ENCODE results near the gene SUGCT. TPM values are rescaled to one million over a fixed set of nuclear protein-coding genes. Genes with fewer than 3 reads are reported as not detected.
A peak's percentile ranks its signal among the peaks of the same experiment; 100 is the strongest.
"Not testable (repeated sequence)": the region's sequence is repeated elsewhere in the genome, so short reads cannot be mapped to it uniquely, and the experiment has no call there.

The SUGCT gene
- total RNA-seq, 1 experiment from 2014 or later = 14.4 TPM

GRCh38 chr7:40133561-40134427 lies 1.0 kb upstream of the SUGCT start:
- in situ Hi-C loops (cut with HindIII; ENCODE audit: low pct_unique_long_range_greater_than_20kb, low sequenced_read_pairs) = no loop called here
- DNase-seq (ENCODE audit: low read depth, low spot score) = peak; percentile 38

DNA sequence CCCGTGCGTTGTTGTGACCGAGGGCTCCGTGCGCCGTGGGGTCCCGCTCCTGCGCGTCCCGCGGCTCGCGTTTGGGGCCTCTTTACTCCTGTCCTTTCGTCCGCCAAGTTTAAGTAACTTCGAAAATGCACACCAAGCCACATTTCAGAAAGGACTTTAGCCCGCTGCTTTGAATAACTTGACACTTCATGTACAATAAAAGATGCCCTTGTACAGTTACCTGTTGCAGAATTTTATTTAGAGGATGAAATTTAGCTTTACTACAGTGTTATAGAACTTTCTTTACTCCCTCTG lies 459 bp downstream of the SUGCT start:
- in situ Hi-C loops (cut with HindIII; ENCODE audit: low pct_unique_long_range_greater_than_20kb, low sequenced_read_pairs) = no loop called here
- DNase-seq (ENCODE audit: low read depth, low spot score) = peak; percentile 40

GRCh38 chr7:40137563-40137962 lies 2.8 kb downstream of the SUGCT start:
- in situ Hi-C loops (cut with HindIII; ENCODE audit: low pct_unique_long_range_greater_than_20kb, low sequenced_read_pairs) = no loop called here
- DNase-seq (ENCODE audit: low read depth, low spot score) = no peak

GRCh38 chr7:40138973-40139372 lies 4.2 kb downstream of the SUGCT start:
- in situ Hi-C loops (cut with HindIII; ENCODE audit: low pct_unique_long_range_greater_than_20kb, low sequenced_read_pairs) = no loop called here
- no peak for DNase-seq (ENCODE audit: low read depth, low spot score)

DNA sequence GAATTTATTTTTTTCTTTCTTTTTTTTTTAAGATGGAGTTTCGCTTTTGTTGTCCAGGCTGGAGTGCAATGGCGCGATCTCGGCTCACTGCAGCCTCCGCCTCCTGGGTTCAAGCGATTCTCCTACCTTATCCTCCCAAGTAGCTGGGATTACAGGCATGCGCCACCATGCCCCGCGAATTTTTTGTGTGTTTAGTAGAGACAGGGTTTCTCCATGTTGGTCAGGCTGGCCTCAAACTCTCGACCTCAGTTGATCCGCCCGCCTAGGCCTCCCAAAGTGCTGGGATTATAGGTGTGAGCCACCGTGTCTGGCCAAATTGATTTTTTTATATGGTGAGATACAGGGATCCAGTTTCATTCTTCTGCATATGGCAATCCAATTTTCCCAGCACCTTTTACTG lies 5.1 kb downstream of the SUGCT start:
- in situ Hi-C loops (cut with HindIII; ENCODE audit: low pct_unique_long_range_greater_than_20kb, low sequenced_read_pairs) = not testable (repeated sequence)

DNA sequence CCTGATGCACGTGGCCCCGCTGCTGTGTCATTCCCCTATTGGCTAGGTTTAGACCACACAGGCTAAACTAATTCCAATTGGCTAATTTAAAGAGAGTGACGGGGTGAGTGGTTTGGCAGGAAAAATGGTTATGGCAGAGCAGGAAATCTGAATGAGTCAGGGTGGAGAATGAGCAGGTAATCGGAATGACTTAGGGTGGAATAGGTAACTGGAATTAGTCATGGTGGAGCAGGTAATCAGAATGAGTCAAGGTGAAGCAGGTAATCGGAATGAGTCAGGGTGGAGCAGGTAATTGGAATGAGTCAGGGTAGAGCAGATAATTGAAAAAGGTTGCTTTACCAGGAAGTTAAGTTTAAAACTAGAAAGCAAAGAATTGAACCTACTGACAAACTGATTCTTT lies 7.1 kb downstream of the SUGCT start:
- DNase-seq (ENCODE audit: low read depth, low spot score); in situ Hi-C loops (cut with HindIII; ENCODE audit: low pct_unique_long_range_greater_than_20kb, low sequenced_read_pairs): not testable (repeated sequence)

More for the DNA sequence above, 5.1 kb downstream of the SUGCT start:
- not testable (repeated sequence) for DNase-seq (ENCODE audit: low read depth, low spot score)

- DNase-seq (ENCODE audit: low read depth, low spot score); in situ Hi-C loops (cut with HindIII; ENCODE audit: low pct_unique_long_range_greater_than_20kb, low sequenced_read_pairs): not testable (repeated sequence)
Measured at GRCh38 chr7:40145596-40146130, 10.9 kb downstream of the SUGCT start.

DNA sequence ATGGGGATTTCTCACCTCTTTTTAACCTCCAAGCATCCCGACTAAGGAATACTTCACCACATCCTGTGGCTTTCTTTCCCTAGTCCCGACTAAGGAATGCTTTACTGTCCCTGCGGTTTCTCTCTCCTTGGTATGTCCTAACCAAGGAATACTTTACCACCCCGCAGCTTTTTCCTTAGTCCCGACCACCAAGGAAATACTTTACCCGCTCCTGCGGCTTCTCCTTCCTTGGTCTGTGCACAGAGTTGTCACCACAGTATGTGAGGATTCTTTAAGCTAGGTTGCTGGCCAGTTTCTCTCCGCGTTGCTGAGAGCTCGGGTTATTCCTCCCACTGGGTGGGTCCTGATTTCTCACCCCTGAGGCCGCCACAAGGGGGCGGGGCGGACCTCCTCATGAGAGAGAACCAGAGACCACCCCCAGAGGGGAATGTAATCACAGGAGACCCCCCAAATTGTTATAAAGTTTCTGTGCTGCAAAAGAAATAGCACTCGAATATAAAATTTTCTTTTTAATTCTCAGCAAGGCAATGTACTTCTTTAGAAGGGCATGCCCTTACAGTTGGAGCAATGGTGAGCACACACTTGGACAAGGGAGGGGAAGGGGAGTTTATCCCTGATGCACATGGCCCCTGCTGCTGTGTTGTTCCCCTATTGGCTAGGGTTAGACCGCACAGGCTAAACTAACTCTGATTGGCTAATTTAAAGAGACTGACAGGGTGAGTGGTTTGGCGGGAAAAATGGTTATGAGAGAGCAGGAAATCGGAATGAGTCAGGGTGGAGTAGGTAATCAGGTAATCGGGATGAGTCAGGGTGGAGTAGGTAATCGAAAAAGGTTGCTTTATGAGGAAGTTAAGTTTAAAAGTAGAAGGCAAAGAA lies 12.8 kb downstream of the SUGCT start:
- in situ Hi-C loops (cut with HindIII; ENCODE audit: low pct_unique_long_range_greater_than_20kb, low sequenced_read_pairs) = no loop called here
- no peak for DNase-seq (ENCODE audit: low read depth, low spot score)

DNA sequence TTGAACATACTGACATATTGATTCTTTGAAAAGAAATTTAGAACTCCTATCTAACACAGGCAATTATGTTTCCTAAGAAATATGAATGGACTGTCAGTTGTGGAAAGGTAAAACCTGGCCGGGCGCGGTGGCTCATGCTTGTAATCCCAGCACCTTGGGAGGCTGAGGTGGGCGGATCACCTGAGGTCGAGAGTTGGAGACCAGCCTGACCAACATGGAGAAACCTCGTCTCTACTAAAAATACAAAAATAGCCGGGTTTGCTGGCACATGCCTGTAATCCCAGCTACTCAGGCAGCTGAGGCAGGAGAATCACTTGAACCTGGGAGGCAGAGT lies 13.4 kb downstream of the SUGCT start:
- in situ Hi-C loops (cut with HindIII; ENCODE audit: low pct_unique_long_range_greater_than_20kb, low sequenced_read_pairs); DNase-seq (ENCODE audit: low read depth, low spot score): not testable (repeated sequence)

- in situ Hi-C loops (cut with HindIII; ENCODE audit: low pct_unique_long_range_greater_than_20kb, low sequenced_read_pairs) = no loop called here
- DNase-seq (ENCODE audit: low read depth, low spot score) = no peak
Measured at GRCh38 chr7:40148671-40149070, 13.9 kb downstream of the SUGCT start.

DNA sequence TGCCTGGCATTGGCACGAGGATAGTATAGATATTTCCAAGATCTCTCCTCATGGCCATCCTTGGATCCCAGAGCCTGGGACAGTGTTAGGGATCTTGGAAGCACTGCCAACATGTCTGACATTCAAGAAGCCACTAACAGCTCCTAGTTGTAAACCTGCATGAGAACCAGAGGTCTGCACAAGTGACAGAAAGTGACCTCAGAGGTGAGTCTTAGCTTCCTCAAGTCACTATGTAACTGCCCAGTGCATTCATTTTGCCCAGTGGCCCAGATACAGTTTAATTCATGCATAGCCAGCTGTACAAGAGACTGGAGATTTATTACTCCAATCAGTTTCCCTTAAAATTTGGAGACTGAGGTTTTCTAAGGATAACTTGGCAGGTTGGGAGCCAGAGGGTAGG lies 16.7 kb downstream of the SUGCT start:
- DNase-seq (ENCODE audit: low read depth, low spot score) = no peak
- in situ Hi-C loops (cut with HindIII; ENCODE audit: low pct_unique_long_range_greater_than_20kb, low sequenced_read_pairs) = no loop called here

DNA sequence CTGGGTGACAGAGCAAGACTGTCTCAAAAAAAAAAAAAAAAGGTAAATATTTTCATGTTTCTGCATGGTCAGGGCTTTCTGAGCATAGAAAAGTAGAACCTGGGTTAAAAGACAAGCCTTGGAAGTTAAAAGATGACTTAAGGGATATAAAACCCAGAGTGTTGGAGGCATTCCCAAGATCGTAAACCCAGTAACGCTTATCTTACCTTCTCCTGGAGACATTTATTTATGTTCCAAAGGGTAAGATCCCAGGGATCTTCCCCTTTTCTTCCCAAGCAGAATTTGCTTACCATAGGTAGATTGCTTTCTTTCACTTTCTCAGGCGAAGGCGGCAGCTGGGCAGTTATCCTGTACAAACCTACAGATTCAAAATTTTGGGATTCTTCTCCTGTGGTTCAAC lies 22.2 kb downstream of the SUGCT start:
- DNase-seq (ENCODE audit: low read depth, low spot score) = no peak
- in situ Hi-C loops (cut with HindIII; ENCODE audit: low pct_unique_long_range_greater_than_20kb, low sequenced_read_pairs) = no loop called here

GRCh38 chr7:40162516-40162915 lies 27.7 kb downstream of the SUGCT start:
- DNase-seq (ENCODE audit: low read depth, low spot score) = no peak
- in situ Hi-C loops (cut with HindIII; ENCODE audit: low pct_unique_long_range_greater_than_20kb, low sequenced_read_pairs) = no loop called here

- in situ Hi-C loops (cut with HindIII; ENCODE audit: low pct_unique_long_range_greater_than_20kb, low sequenced_read_pairs) = no loop called here
- DNase-seq (ENCODE audit: low read depth, low spot score) = no peak
Measured at GRCh38 chr7:40165216-40165615, 30.4 kb downstream of the SUGCT start.

GRCh38 chr7:40167291-40167690 lies 32.5 kb downstream of the SUGCT start:
- in situ Hi-C loops (cut with HindIII; ENCODE audit: low pct_unique_long_range_greater_than_20kb, low sequenced_read_pairs) = no loop called here
- DNase-seq (ENCODE audit: low read depth, low spot score) = no peak

DNA sequence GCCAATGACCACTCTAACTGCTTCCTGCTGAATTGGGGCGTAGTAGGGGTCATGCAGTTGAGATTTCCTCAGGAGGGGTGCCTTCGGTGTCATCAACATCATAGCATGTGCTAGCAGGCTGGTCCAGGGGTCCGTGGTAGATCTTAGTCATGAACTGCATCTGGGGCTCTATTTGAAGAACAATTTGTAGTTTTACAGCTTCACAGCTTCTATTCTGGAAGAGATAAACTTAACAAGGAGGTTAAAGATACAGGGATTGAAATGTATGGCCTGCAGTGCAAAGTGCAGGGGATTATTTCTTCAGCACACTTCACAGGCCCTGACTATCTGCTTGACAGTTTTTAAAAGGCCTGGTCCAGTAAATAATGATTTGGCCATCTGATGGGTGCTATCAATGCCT lies 33.5 kb downstream of the SUGCT start:
- DNase-seq (ENCODE audit: low read depth, low spot score); in situ Hi-C loops (cut with HindIII; ENCODE audit: low pct_unique_long_range_greater_than_20kb, low sequenced_read_pairs): not testable (repeated sequence)

DNA sequence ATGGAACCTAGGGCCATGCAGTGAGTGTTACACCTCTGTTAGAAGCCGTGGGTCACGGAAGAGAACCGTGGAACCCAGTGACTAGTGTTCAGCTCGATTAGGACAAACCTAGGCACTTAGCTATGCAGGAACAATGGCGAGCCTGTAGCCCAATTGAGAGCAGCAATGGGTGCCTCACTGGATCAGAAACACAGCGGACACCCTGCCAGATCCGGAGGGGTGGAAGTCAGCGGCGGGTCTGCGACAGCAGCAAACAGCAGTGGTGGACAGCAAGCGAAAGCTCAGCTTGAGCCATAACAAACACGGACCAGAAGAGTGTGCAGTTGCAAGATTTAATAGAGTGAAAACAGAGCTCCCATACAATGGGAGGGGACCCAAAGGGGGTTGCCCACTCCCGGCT lies 38.3 kb downstream of the SUGCT start:
- DNase-seq (ENCODE audit: low read depth, low spot score); in situ Hi-C loops (cut with HindIII; ENCODE audit: low pct_unique_long_range_greater_than_20kb, low sequenced_read_pairs): not testable (repeated sequence)

DNA sequence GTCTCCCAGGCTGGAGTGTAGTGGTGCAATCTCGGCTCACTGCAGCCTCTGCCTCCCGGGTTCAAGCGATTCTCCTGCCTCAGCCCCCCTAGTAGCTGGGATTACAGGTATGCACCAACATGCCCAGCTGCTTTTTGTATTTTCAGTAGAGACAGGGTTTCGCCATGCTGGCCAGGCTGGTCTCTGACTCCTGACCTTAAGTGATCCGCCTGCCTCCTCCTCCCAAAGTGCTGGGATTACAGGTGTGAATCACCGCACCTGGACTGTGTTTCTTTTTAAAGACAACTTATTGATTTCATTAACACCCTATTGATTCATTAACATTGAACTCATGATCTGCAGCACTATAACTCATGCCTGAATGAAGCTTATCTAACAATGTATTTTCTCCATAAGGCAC lies 40.5 kb downstream of the SUGCT start:
- DNase-seq (ENCODE audit: low read depth, low spot score); in situ Hi-C loops (cut with HindIII; ENCODE audit: low pct_unique_long_range_greater_than_20kb, low sequenced_read_pairs): not testable (repeated sequence)
